K562 (cell line): ENCODE data around the gene CRYBG3. TPM values are rescaled to one million over a fixed set of nuclear protein-coding genes. Genes with fewer than 3 reads are reported as not detected.

Experiments
- BCOR ChIP-seq: fragments of 450-650 bp; IDR thresholded peaks from 2 replicates; pipeline ENCODE4 v1.6.1; 2016
- CHD7 ChIP-seq: fragments of 200-600 bp; sonication (generic); IDR thresholded peaks from one replicate; pipeline ENCODE4 v1.6.1; 2012; ENCODE audit warnings: mild to moderate bottlenecking, low read depth, low read length, inconsistent platforms
- ESRRB ChIP-seq: fragments of 250-450 bp; sonication (Bioruptor Pico); IDR thresholded peaks from 2 replicates; pipeline ENCODE4 v1.5.0; 2020; ENCODE audit warnings: mild to moderate bottlenecking, moderate library complexity, borderline replicate concordance
- GTF2F1 ChIP-seq: IDR thresholded peaks from 2 replicates; pipeline ENCODE4 v1.6.1; 2011; ENCODE audit warnings: low read depth, low read length, improper control_type of control experiment
- NFIX ChIP-seq: fragments of 250-450 bp; sonication (Bioruptor Pico); IDR thresholded peaks from 2 replicates; pipeline ENCODE4 v1.4.0; 2020; ENCODE audit warnings: low read depth, mild to moderate bottlenecking, moderate library complexity
- PKNOX1 ChIP-seq: fragments of 450-650 bp; IDR thresholded peaks from 2 replicates; pipeline ENCODE4 v1.6.1; 2016
- PRDM10 ChIP-seq: fragments of 450-650 bp; IDR thresholded peaks from 2 replicates; pipeline ENCODE4 v1.6.1; 2018; ENCODE audit not compliant: partially characterized antibody
- SIN3B ChIP-seq: fragments of 450-650 bp; IDR thresholded peaks from 2 replicates; pipeline ENCODE4 v1.6.1; 2017; ENCODE audit warnings: low read depth, mild to moderate bottlenecking, moderate library complexity
- SRSF1 ChIP-seq: fragments of 200-400 bp; formaldehyde crosslinking; IDR thresholded peaks from 2 replicates; pipeline ENCODE4 v1.6.1; 2017; ENCODE audit warnings: mild to moderate bottlenecking, low read depth, low read length, moderate library complexity
- STAT5B ChIP-seq: fragments of 250-450 bp; sonication (Bioruptor Pico); IDR thresholded peaks from 2 replicates; pipeline ENCODE4 v1.8.0; 2021; ENCODE audit warnings: mild to moderate bottlenecking, inconsistent platforms
- polyA plus RNA-seq, 8 experiments: library from polyadenylated mRNA; depleted of rRNA in 4 of 8; stranded (reverse) in 5 of 8; unstranded in 3 of 8; fragments of >200 nt; fragmentation: Nextera tagmentation in 2 of 8; fragmentation: Illumina TruSeq in 1 of 8; extraction: Ambion mirVana in 2 of 8; extraction: Trizol in 1 of 8; gene quantifications; 2 replicates each; pipeline versions ENCODE4 v1.2.1 to v1.2.3, GENCODE V29; 2011 to 2014; ENCODE audit warnings: inconsistent platforms in 1 of 8, missing spikeins in 1 of 8
- total RNA-seq, 7 experiments: library from RNA; depleted of rRNA in 6 of 7; stranded (reverse); fragments of >200 nt in 6 of 7; fragmentation: Illumina TruSeq in 2 of 7; extraction: Trizol in 2 of 7; gene quantifications; 2 replicates each; pipeline versions ENCODE4 v1.2.1 to v1.2.3, GENCODE V29; 2011 to 2021; ENCODE audit warnings: low replicate concordance in 1 of 7

The CRYBG3 gene
- total and polyA plus RNA-seq, 9 of the 15 experiments (the other 6 are each of a cell fraction or from before 2014, with no cell fraction given): 0.08 to 0.72 (median 0.18) TPM

- no peak for TF ChIP-seq CHD7
- no peak for TF ChIP-seq PKNOX1
- no peak for TF ChIP-seq STAT5B (CRISPR knock-in tag)
- TF ChIP-seq SIN3B: no peak
- no peak for TF ChIP-seq SRSF1
- TF ChIP-seq BCOR: no peak
- TF ChIP-seq PRDM10: no peak
- no peak for TF ChIP-seq ESRRB
- no peak for TF ChIP-seq NFIX
- no peak for TF ChIP-seq GTF2F1
Measured at GRCh38 chr3:97901313-97902248, 79.8 kb downstream of the CRYBG3 start (continued).
